HepG2 (cell line): ENCODE measurements around the gene TGM4. TPM values are rescaled to one million over a fixed set of nuclear protein-coding genes. Genes with fewer than 3 reads are reported as not detected.

Experiments used
- ATAC-seq: fragments of 200-7000 bp; cut with Tn5 transposase; 3 replicates; pipeline ENCODE4 v1.9.1; 2020; ENCODE audit warnings: mild to moderate bottlenecking, moderate library complexity
- BruUV-seq: library from RNA; stranded (reverse); fragments of 400-500 nt; replicated peaks from 2 replicates; lab custom pipeline; 2021; lab: Mats Ljungman, UMichigan
- CTCF ChIA-PET: fragments of 300-600 bp; formaldehyde crosslinking; extraction: SDS; loops from one replicate; lab custom pipeline; 2021; ENCODE audit warnings: low total read pairs, inconsistent platforms, low intra/inter-chr PET ratio; lab: Yijun Ruan, JAX
- POLR2A ChIA-PET: fragments of 350-600 bp; sonication (Branson Sonifier 250); formaldehyde crosslinking; loops from one replicate; lab custom pipeline; 2020; ENCODE audit warnings: antibody characterized with exemption, inconsistent platforms; lab: Yijun Ruan, JAX
- DNase-seq: peaks from one replicate; pipeline ENCODE4 v3.0.0-alpha.2; 2015; ENCODE audit warnings: low spot score
- FAIRE-seq: peaks from 3 replicates; lab custom pipeline; 2011; peaks lifted over from hg19 to GRCh38; lab: Jason Lieb, UNC
- H2AFZ ChIP-seq: one replicate; pipeline ENCODE4 v1.6.1; 2011; ENCODE audit warnings: low read length, inconsistent platforms
- H3K27ac ChIP-seq: fragments of 300-600 bp; 3 replicates; pipeline ENCODE4 v1.8.0; 2011; ENCODE audit warnings: mixed run types, mild to moderate bottlenecking, mixed read lengths, low read length, inconsistent platforms; ENCODE audit not compliant: insufficient read depth; ENCODE audit errors: extremely low read length
- H3K27me3 ChIP-seq, 2 experiments: fragments of 200-600 bp in 1 of 2; 2 replicates in 1 of 2; 3 replicates in 1 of 2; pipeline versions ENCODE4 v1.6.0 to v1.8.0; 2011; ENCODE audit warnings: low read length in 2 of 2, mild to moderate bottlenecking in 2 of 2, moderate library complexity in 2 of 2, inconsistent platforms in 1 of 2; ENCODE audit not compliant: insufficient read depth in 2 of 2, control insufficient read depth in 1 of 2
- H3K36me3 ChIP-seq, 2 experiments: fragments of 200-600 bp in 1 of 2; replicated peaks in 1 of 2; 2 replicates in 1 of 2; 3 replicates in 1 of 2; pipeline versions ENCODE4 v1.5.1 to v1.8.0; 2011; ENCODE audit warnings: low read length in 2 of 2, inconsistent platforms in 1 of 2; ENCODE audit not compliant: insufficient read depth in 2 of 2, control insufficient read depth in 1 of 2
- H3K4me1 ChIP-seq: 2 replicates; pipeline ENCODE4 v1.5.1; 2012; ENCODE audit warnings: low read length, inconsistent platforms; ENCODE audit not compliant: insufficient read depth
- H3K4me2 ChIP-seq: 2 replicates; pipeline ENCODE4 v1.6.0; 2011; ENCODE audit warnings: low read depth, low read length, inconsistent platforms
- H3K4me3 ChIP-seq, 3 experiments: fragments of 200-600 bp in 1 of 3; sonication (generic), shearing (Covaris generic) in 1 of 3; replicated peaks in 1 of 3; 2 replicates each; pipeline ENCODE4 v1.5.1; 2011 to 2016; ENCODE audit warnings: low read length in 3 of 3, inconsistent platforms in 2 of 3, low read depth in 2 of 3, mild to moderate bottlenecking in 2 of 3, control low read depth in 1 of 3, mixed read lengths in 1 of 3; ENCODE audit not compliant: insufficient read depth in 1 of 3
- H3K79me2 ChIP-seq: one replicate; pipeline ENCODE4 v1.6.1; 2011; ENCODE audit warnings: low read length, inconsistent platforms; ENCODE audit not compliant: insufficient read depth
- H3K9ac ChIP-seq: 2 replicates; pipeline ENCODE4 v1.6.0; 2011; ENCODE audit warnings: mild to moderate bottlenecking, low read depth, low read length, inconsistent platforms; ENCODE audit not compliant: insufficient read depth
- H3K9me3 ChIP-seq: 2 replicates; pipeline ENCODE4 v1.5.1; 2012; ENCODE audit warnings: mild to moderate bottlenecking, low read length
- H4K20me1 ChIP-seq: 2 replicates; pipeline ENCODE4 v1.6.0; 2011; ENCODE audit warnings: inconsistent platforms, mild to moderate bottlenecking, low read length, moderate library complexity; ENCODE audit not compliant: insufficient read depth
- GLI4 ChIP-seq: sonication (generic); formaldehyde crosslinking; IDR thresholded peaks from 2 replicates; pipeline ENCODE4 v1.5.1; 2020; ENCODE audit warnings: missing genetic modification reagents, mild to moderate bottlenecking, moderate library complexity, borderline replicate concordance
- HNF4G ChIP-seq, 2 experiments: sonication (generic) in 1 of 2; formaldehyde crosslinking in 1 of 2; IDR thresholded peaks; 2 replicates each; pipeline versions ENCODE4 v1.4.0 to v1.6.1; 2011 to 2020; ENCODE audit warnings: borderline replicate concordance in 2 of 2, low read depth in 2 of 2, mild to moderate bottlenecking in 2 of 2, low read length in 1 of 2, missing genetic modification reagents in 1 of 2, moderate library complexity in 1 of 2
- NCOA2 ChIP-seq: sonication (generic); formaldehyde crosslinking; IDR thresholded peaks from 2 replicates; pipeline ENCODE4 v1.8.0; 2022; ENCODE audit warnings: inconsistent platforms
- NFYC ChIP-seq: IDR thresholded peaks from 2 replicates; pipeline ENCODE4 v1.6.1; 2016; ENCODE audit warnings: missing genetic modification reagents, missing compliant biosample characterization
- RFXANK ChIP-seq: IDR thresholded peaks from 2 replicates; pipeline ENCODE4 v1.6.1; 2016
- RXRA ChIP-seq: sonication (generic); formaldehyde crosslinking; IDR thresholded peaks from 2 replicates; pipeline ENCODE4 v1.5.1; 2020; ENCODE audit warnings: missing genetic modification reagents
- TBP ChIP-seq: sonication (generic); formaldehyde crosslinking; IDR thresholded peaks from 2 replicates; pipeline ENCODE4 v1.5.0; 2020; ENCODE audit warnings: missing genetic modification reagents
- TRIM24 ChIP-seq: sonication (generic); formaldehyde crosslinking; IDR thresholded peaks from 2 replicates; pipeline ENCODE4 v1.8.0; 2022; ENCODE audit warnings: mild to moderate bottlenecking, missing genetic modification reagents
- ZBTB38 ChIP-seq: sonication (generic); formaldehyde crosslinking; IDR thresholded peaks from 2 replicates; pipeline ENCODE4 v1.5.1; 2020; ENCODE audit warnings: mild to moderate bottlenecking, missing genetic modification reagents
- ZFP41 ChIP-seq: sonication (generic); formaldehyde crosslinking; IDR thresholded peaks from 2 replicates; pipeline ENCODE4 v1.4.0; 2020; ENCODE audit warnings: mild to moderate bottlenecking, missing genetic modification reagents, borderline replicate concordance
- ZIK1 ChIP-seq: sonication (generic); formaldehyde crosslinking; IDR thresholded peaks from 2 replicates; pipeline ENCODE4 v1.5.0; 2020; ENCODE audit warnings: mild to moderate bottlenecking, low read depth, missing genetic modification reagents, borderline replicate concordance
- ZNF3 ChIP-seq: IDR thresholded peaks from 2 replicates; pipeline ENCODE4 v1.7.0; 2017; ENCODE audit warnings: inconsistent platforms
- ZNF337 ChIP-seq: sonication (generic); formaldehyde crosslinking; IDR thresholded peaks from 2 replicates; pipeline ENCODE4 v1.5.1; 2020; ENCODE audit warnings: missing genetic modification reagents, low read depth, mild to moderate bottlenecking, borderline replicate concordance
- ZSCAN22 ChIP-seq: sonication (generic); formaldehyde crosslinking; IDR thresholded peaks from 2 replicates; pipeline ENCODE4 v1.4.0; 2020; ENCODE audit warnings: mild to moderate bottlenecking, missing genetic modification reagents
- WGBS: methylation state at CpG from one replicate; pipeline ENCODE4 v1.1.6; 2017; ENCODE audit warnings: low lambda C conversion rate; 5-methylcytosine and 5-hydroxymethylcytosine counted together
- in situ Hi-C: cut with HindIII; loops from 2 replicates; pipeline ENCODE4 v1.10.0; 2017; ENCODE audit warnings: low pct_unique_long_range_greater_than_20kb; ENCODE audit not compliant: extremely low pct_ligation_motif_present
- intact Hi-C: fragments of 100-400 bp; cut with micrococcal nuclease; formaldehyde crosslinking; loops from one replicate; pipeline ENCODE4 v1.10.0; 2022; ENCODE audit not compliant: unreplicated experiment
- polyA plus RNA-seq, 8 experiments: library from polyadenylated mRNA; depleted of rRNA in 3 of 8; stranded (reverse) in 7 of 8; unstranded in 1 of 8; fragments of >200 nt; fragmentation: Illumina TruSeq in 4 of 8; extraction: Trizol in 4 of 8; gene quantifications; 2 replicates each; pipeline versions ENCODE4 v1.2.1 to v1.2.3, GENCODE V29; 2011 to 2016; ENCODE audit warnings: low read depth in 4 of 8, missing spikeins in 1 of 8, mixed read lengths in 1 of 8; ENCODE audit not compliant: insufficient read depth in 1 of 8
- total RNA-seq, 5 experiments: library from RNA; depleted of rRNA; stranded (reverse); fragments of >200 nt; fragmentation: Illumina TruSeq; extraction: Trizol; gene quantifications; 2 replicates each; pipeline ENCODE4 v1.2.3, GENCODE V29; 2016; ENCODE audit warnings: low read depth in 1 of 5
- TF ChIP-seq, protein P1 (sequence below): sonication (generic); formaldehyde crosslinking; conservative IDR thresholded peaks from 2 replicates; pipeline ENCODE4 v1.8.1; 2023; ENCODE audit warnings: missing genetic modification reagents
- TF ChIP-seq, protein P2 (sequence below): sonication (generic); formaldehyde crosslinking; IDR thresholded peaks from 2 replicates; pipeline ENCODE4 v1.5.0; 2020; ENCODE audit warnings: missing genetic modification reagents
- TF ChIP-seq, protein P3 (sequence below): sonication (generic); formaldehyde crosslinking; IDR thresholded peaks from 2 replicates; pipeline ENCODE4 v1.4.0; 2020; ENCODE audit warnings: missing genetic modification reagents

The TGM4 gene
- total and polyA plus RNA-seq, 2 of the 13 experiments (the other 11 are each of a cell fraction or from before 2014, with no cell fraction given) = 0.07 to 0.15 TPM

DNA sequence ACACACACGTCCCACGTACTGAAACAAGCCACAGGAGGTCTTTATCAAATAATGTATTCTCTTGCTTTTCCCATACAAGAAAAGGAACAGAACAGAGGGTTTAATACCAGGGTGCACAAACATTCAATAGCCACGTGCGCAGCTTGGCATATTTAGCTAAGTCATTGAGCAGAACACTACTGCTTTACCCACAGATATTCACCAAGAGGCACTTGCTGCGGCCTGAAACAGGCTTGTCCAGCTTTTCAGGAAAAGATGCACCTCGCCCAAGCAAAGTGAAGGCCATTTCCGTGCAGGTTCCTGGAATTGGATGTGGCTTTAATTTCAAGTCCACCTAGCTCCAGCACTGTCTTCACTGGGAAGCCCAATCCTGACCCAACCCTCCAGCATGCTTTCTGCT lies 84.0 kb downstream of the TGM4 start (continued):
- TF ChIP-seq, protein P1, sequence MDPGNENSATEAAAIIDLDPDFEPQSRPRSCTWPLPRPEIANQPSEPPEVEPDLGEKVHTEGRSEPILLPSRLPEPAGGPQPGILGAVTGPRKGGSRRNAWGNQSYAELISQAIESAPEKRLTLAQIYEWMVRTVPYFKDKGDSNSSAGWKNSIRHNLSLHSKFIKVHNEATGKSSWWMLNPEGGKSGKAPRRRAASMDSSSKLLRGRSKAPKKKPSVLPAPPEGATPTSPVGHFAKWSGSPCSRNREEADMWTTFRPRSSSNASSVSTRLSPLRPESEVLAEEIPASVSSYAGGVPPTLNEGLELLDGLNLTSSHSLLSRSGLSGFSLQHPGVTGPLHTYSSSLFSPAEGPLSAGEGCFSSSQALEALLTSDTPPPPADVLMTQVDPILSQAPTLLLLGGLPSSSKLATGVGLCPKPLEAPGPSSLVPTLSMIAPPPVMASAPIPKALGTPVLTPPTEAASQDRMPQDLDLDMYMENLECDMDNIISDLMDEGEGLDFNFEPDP (CRISPR knock-in tag) = no peak
- no peak for TF ChIP-seq RFXANK

DNA sequence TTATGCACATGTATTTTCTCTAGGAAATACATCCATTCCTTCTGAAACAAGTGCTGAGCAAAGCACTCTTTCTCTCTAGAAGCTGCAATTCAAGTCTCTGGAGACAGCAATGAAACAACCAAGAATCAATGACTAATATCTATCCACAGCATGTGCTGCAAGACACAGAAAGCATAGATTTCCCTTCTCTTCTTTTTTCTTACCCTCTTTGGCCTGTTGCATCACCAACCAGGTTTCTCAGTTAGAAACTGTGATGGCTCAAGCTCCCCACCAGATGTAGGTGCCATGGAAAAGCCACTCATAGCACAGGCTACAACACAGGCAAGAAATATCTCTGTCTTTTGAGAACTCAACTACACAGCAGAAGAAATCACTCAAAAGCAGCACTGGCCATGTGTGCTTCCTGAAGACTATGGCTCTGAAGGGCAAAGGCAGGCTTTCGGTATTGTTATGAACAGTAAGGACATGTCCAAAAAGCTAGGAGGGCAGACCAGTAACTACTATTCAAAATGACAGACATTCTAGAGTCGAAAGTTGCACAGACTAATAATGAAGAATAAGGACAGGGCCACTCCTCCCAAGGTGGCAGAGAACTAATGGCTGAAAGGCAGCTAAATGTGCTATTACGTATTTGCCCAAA lies 86.1 kb downstream of the TGM4 start:
- peaks cover 21% of the 10 kb centered on the region for H3K79me2 ChIP-seq
- POLR2A ChIA-PET = no interaction called here

DNA sequence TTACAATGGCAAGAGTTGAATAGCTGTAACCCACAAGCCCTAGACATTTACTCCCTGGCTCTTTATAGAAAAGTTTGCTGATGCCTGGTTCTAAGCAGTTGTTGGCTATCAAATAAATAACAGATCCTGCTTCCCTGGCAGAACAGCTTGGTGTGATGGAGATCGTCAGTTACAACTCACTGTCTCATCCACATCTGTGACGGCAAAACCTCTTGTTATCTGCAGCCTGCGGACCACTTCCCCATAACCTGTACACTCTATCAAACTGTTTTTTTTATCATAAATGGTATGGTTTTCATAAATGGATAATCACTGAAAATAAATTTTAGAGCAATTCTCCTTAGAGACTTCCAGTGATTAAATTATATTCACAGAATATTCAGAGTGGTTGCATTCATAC lies 87.5 kb downstream of the TGM4 start:
- no peak overlapping the region for H3K4me3 ChIP-seq
- H3K4me2 ChIP-seq = no peak overlapping the region
- WGBS = 98% methylated on average over 3 of the region's 3 CpGs
- H3K79me2 ChIP-seq = peaks cover 26% of the 10 kb centered on the region
- POLR2A ChIA-PET = no interaction called here
- H3K9ac ChIP-seq = no peak overlapping the region
- ATAC-seq (no peak), FAIRE-seq (no peak), DNase-seq (no peak)
- no peaks in the 10 kb centered on the region for H3K27me3 ChIP-seq
- in situ Hi-C loops = no loop called here
- intact Hi-C loops = no loop called here
- no peaks in the 10 kb centered on the region for H3K4me1 ChIP-seq
- no TSS peak for BruUV-seq
- H2AFZ ChIP-seq = no peak overlapping the region
- H3K27ac ChIP-seq = no peak overlapping the region
- no peaks in the 10 kb centered on the region for H4K20me1 ChIP-seq
- CTCF ChIA-PET = no interaction called here
- peaks cover 11 to 14% of the 10 kb centered on the region in 2 experiments; a peak in 4 of 5 replicates for H3K36me3 ChIP-seq
- H3K9me3 ChIP-seq = no peaks in the 10 kb centered on the region
- TF ChIP-seq ZNF3 (CRISPR knock-in tag) (no peak), HNF4G (IDR thresholded peaks at IDR 0.05; ENCODE audit: borderline replicate concordance, low read depth, low read length) (no peak), HNF4G (CRISPR knock-in tag; IDR thresholded peaks at IDR 0.05; ENCODE audit: borderline replicate concordance, low read depth) (no peak), RXRA (CRISPR knock-in tag) (no peak), TRIM24 (no peak), ZFP41 (CRISPR knock-in tag) (no peak), ZNF337 (CRISPR knock-in tag) (no peak), NCOA2 (no peak), ZBTB38 (no peak), NFYC (no peak), ZIK1 (CRISPR knock-in tag) (no peak)
- TF ChIP-seq, protein P2, sequence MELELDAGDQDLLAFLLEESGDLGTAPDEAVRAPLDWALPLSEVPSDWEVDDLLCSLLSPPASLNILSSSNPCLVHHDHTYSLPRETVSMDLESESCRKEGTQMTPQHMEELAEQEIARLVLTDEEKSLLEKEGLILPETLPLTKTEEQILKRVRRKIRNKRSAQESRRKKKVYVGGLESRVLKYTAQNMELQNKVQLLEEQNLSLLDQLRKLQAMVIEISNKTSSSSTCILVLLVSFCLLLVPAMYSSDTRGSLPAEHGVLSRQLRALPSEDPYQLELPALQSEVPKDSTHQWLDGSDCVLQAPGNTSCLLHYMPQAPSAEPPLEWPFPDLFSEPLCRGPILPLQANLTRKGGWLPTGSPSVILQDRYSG (CRISPR knock-in tag) = no peak
- TF ChIP-seq, protein P3, sequence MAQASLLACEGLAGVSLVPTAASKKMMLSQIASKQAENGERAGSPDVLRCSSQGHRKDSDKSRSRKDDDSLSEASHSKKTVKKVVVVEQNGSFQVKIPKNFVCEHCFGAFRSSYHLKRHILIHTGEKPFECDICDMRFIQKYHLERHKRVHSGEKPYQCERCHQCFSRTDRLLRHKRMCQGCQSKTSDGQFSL (CRISPR knock-in tag) = no peak

More for the DNA sequence above, 86.1 kb downstream of the TGM4 start:
- FAIRE-seq (no peak), DNase-seq (no peak), ATAC-seq (no peak)
- H2AFZ ChIP-seq = no peak overlapping the region
- TF ChIP-seq TBP (CRISPR knock-in tag) = no peak
- no peak for TF ChIP-seq GLI4 (CRISPR knock-in tag)
- TF ChIP-seq ZSCAN22 = no peak
- H3K27me3 ChIP-seq = no peaks in the 10 kb centered on the region
- H3K4me2 ChIP-seq = no peak overlapping the region
- intact Hi-C loops = no loop called here
- H3K36me3 ChIP-seq = peaks cover 13 to 20% of the 10 kb centered on the region in 2 experiments; a peak in 4 of 5 replicates
- H3K4me1 ChIP-seq = peaks cover 6% of the 10 kb centered on the region; the same call in 1 of the 2 replicates
- no TSS peak for BruUV-seq
- no peak overlapping the region for H3K27ac ChIP-seq
- no peak overlapping the region for H3K4me3 ChIP-seq
- H3K9me3 ChIP-seq = no peaks in the 10 kb centered on the region
- no peak overlapping the region for H3K9ac ChIP-seq
- no peaks in the 10 kb centered on the region for H4K20me1 ChIP-seq
- in situ Hi-C loops = no loop called here
- 100% methylated on average over 3 of the region's 3 CpGs for WGBS
- CTCF ChIA-PET = no interaction called here
